Esophagus muscularis mucosa (tissue), 4 donors: ENCODE data around the gene LRCOL1.

Experiments
- CTCF ChIP-seq, 3 experiments: fragments of 200-600 bp in 2 of 3; fragments of 450-650 bp in 1 of 3; sonication (generic) in 2 of 3; IDR thresholded peaks; one replicate each; pipeline ENCODE4 v1.5.1; 2017 to 2019; ENCODE audit warnings: antibody characterized with exemption in 3 of 3, mild to moderate bottlenecking in 2 of 3, moderate library complexity in 1 of 3
- EP300 ChIP-seq: sonication (generic); formaldehyde crosslinking; IDR thresholded peaks from one replicate; pipeline ENCODE4 v1.6.1; 2017; ENCODE audit warnings: antibody characterized with exemption
- POLR2A ChIP-seq: fragments of 450-650 bp; IDR thresholded peaks from one replicate; pipeline ENCODE4 v1.6.1; 2017; ENCODE audit warnings: antibody characterized with exemption, moderate library complexity, mild to moderate bottlenecking, low read depth
- POLR2AphosphoS5 ChIP-seq, 2 donors: sonication (generic); formaldehyde crosslinking; IDR thresholded peaks; one replicate each; pipeline ENCODE4 v1.6.1; 2017; ENCODE audit warnings: antibody characterized with exemption in 2 of 2

GRCh38 chr12:132585177-132585576 lies 25.2 kb downstream of the LRCOL1 start:
- TF ChIP-seq CTCF (IDR thresholded peaks at IDR 0.05) = no peak
- TF ChIP-seq EP300 = no peak
- TF ChIP-seq POLR2A = no peak
- TF ChIP-seq POLR2AphosphoS5 (IDR thresholded peaks at IDR 0.05) = no peak
